Kidney epithelial cell (primary cell): ENCODE data around the gene LILRB1. TPM values are rescaled to one million over a fixed set of nuclear protein-coding genes. Genes with fewer than 3 reads are reported as not detected.
"Not testable (repeated sequence)": the region's sequence is repeated elsewhere in the genome, so short reads cannot be mapped to it uniquely, and the experiment has no call there.

Experiments used
- DNase-seq: peaks from one replicate; pipeline ENCODE4 v3.0.0-alpha.2; 2010; ENCODE audit warnings: low read depth
- H3K27me3 ChIP-seq: 2 replicates; pipeline ENCODE4 v1.6.0; 2011; ENCODE audit warnings: low read length; ENCODE audit not compliant: control insufficient read depth, insufficient read depth
- H3K36me3 ChIP-seq: 2 replicates; pipeline ENCODE4 v1.5.1; 2011; ENCODE audit warnings: low read length; ENCODE audit not compliant: control insufficient read depth, insufficient read depth
- H3K4me3 ChIP-seq: 2 replicates; pipeline ENCODE4 v1.5.1; 2011; ENCODE audit warnings: low read depth, mild to moderate bottlenecking, control low read depth, low read length
- CTCF ChIP-seq: IDR thresholded peaks from 2 replicates; pipeline ENCODE4 v1.5.1; 2011; ENCODE audit warnings: mild to moderate bottlenecking, moderate library complexity, low read length, control low read depth, inconsistent platforms; ENCODE audit not compliant: insufficient read depth, poor library complexity, severe bottlenecking
- total RNA-seq: library from RNA; depleted of rRNA; stranded (reverse); fragments of >200 nt; gene quantifications from 2 replicates; pipeline ENCODE4 v1.2.3, GENCODE V29; 2015

LILRB1 gene
- not detected in 2 replicates for total RNA-seq

DNA sequence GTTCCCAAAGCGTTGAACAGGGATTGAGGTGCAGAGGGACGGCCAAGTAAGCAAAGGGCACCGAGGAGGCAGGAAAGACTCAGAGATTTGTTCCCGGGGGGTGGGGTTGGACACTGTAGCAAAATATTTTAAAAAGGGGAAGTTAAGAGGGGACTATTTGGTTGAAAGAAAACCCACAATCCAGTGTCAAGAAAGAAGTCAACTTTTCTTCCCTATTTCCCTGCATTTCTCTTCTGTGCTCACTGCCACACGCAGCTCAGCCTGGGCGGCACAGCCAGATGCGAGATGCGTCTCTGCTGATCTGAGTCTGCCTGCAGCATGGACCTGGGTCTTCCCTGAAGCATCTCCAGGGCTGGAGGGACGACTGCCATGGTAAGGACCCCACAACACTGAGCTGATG lies at the start of gene LILRB1:
LILRB1 (plus strand) TSS at position 223 of the 400 bp plus-strand sequence. CDS start 590 bp downstream, outside the sequence.
- not testable (repeated sequence) for H3K27me3 ChIP-seq, H3K4me3 ChIP-seq, H3K36me3 ChIP-seq, DNase-seq

- no peaks in the 10 kb centered on the region for H3K27me3 ChIP-seq
- no peak for DNase-seq
Observed at GRCh38 chr19:54586397-54586796, 43.9 kb upstream of the LILRB1 start.

GRCh38 chr19:54587026-54587425 lies 43.3 kb upstream of the LILRB1 start:
- H3K36me3 ChIP-seq, result no peaks in the 10 kb centered on the region
- DNase-seq, result no peak
- no peaks in the 10 kb centered on the region for H3K27me3 ChIP-seq
- no peak overlapping the region for H3K4me3 ChIP-seq
- no peak for TF ChIP-seq CTCF

More at GRCh38 chr19:54586397-54586796, 43.9 kb upstream of the LILRB1 start:
- no peak for TF ChIP-seq CTCF
- Histone ChIP-seq H3K4me3 (no peak overlapping the region), H3K36me3 (no peaks in the 10 kb centered on the region)

DNA sequence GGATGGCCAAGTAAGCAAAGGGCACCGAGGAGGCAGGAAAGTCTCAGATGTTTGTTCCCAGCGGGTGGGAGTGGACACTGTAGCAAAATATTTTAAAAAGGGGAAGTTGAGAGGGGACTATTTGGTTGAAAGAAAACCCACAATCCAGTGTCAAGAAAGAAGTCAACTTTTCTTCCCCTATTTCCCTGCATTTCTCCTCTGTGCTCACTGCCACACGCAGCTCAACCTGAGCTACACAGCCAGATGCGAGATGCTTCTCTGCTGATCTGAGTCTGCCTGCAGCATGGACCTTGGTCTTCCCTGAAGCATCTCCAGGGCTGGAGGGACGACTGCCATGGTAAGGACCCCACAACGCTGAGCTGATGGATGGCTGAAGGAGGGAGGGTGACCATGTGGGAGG lies 36.8 kb upstream of the LILRB1 start, which contains the start of gene LILRA1:
LILRA1 (plus strand) TSS at position 188 of the 400 bp plus-strand sequence. CDS start 613 bp downstream, outside the sequence.
- not testable (repeated sequence) for H3K36me3 ChIP-seq, H3K4me3 ChIP-seq, DNase-seq, H3K27me3 ChIP-seq

GRCh38 chr19:54593931-54594626 lies 36.2 kb upstream of the LILRB1 start:
- not testable (repeated sequence) for H3K27me3 ChIP-seq, H3K4me3 ChIP-seq, H3K36me3 ChIP-seq

DNA sequence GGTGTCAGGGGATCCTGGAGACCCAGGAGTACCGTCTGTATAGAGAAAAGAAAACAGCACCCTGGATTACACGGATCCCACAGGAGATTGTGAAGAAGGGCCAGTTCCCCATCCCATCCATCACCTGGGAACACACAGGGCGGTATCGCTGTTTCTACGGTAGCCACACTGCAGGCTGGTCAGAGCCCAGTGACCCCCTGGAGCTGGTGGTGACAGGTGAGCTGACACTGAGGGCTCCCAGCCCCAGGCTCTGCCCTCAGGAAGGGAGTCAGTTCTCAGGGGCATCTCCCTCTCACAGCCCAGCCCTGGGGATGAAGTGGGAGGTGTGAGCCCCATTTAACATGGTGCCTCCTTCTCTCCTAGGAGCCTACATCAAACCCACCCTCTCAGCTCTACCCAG lies 35.5 kb upstream of the LILRB1 start:
- no peaks in the 10 kb centered on the region for H3K27me3 ChIP-seq
- H3K4me3 ChIP-seq, result no peak overlapping the region
- TF ChIP-seq CTCF, result no peak
- no peak for DNase-seq
- no peaks in the 10 kb centered on the region for H3K36me3 ChIP-seq

More at GRCh38 chr19:54593931-54594626, 36.2 kb upstream of the LILRB1 start:
- not testable (repeated sequence) for DNase-seq

DNA sequence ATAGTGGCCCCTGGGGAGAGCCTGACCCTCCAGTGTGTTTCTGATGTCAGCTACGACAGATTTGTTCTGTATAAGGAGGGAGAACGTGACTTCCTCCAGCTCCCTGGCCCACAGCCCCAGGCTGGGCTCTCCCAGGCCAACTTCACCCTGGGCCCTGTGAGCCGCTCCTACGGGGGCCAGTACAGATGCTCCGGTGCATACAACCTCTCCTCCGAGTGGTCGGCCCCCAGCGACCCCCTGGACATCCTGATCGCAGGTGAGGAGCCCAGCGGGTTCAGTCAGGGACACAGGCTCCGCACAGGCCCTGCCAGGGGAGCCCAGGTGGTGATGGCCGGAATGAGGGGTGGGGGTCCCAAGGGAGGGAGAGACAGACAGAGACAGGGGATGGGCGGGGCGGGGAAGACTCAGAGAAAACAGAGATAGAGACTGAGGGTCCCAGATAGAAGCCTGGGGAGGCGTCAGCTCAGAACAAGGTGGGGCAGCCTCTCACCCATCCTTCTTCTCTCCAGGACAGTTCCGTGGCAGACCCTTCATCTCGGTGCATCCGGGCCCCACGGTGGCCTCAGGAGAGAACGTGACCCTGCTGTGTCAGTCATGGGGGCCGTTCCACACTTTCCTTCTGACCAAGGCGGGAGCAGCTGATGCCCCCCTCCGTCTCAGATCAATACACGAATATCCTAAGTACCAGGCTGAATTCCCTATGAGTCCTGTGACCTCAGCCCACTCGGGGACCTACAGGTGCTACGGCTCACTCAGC lies 34.4 kb upstream of the LILRB1 start:
- H3K4me3 ChIP-seq, H3K27me3 ChIP-seq, DNase-seq, H3K36me3 ChIP-seq: not testable (repeated sequence)
